Panc1 (cell line): ENCODE measurements around the gene DOCK1.

Source experiments
- POLR2AphosphoS5 ChIP-seq: IDR thresholded peaks from 2 replicates; pipeline ENCODE4 v1.6.1; 2012; ENCODE audit warnings: mild to moderate bottlenecking, low read depth, low read length, moderate library complexity
- SIN3A ChIP-seq: IDR thresholded peaks from 2 replicates; pipeline ENCODE4 v1.6.1; 2012; ENCODE audit warnings: low read depth, mild to moderate bottlenecking, low read length, moderate library complexity, borderline replicate concordance; ENCODE audit not compliant: insufficient read depth
- TCF7L2 ChIP-seq: IDR thresholded peaks from 2 replicates; pipeline ENCODE4 v1.6.1; 2011; ENCODE audit warnings: mild to moderate bottlenecking, low read depth, low read length, inconsistent platforms
- TF ChIP-seq, protein P1 (sequence below): fragments of 450-650 bp; IDR thresholded peaks from 2 replicates; pipeline ENCODE4 v1.5.1; 2017; ENCODE audit warnings: mild to moderate bottlenecking
- TF ChIP-seq, protein P2 (sequence below), 2 experiments: IDR thresholded peaks; 2 replicates each; pipeline ENCODE4 v1.6.1; 2011 to 2012; ENCODE audit warnings: low read depth in 2 of 2, control low read depth in 1 of 2, low read length in 1 of 2, mild to moderate bottlenecking in 1 of 2, moderate library complexity in 1 of 2; ENCODE audit not compliant: insufficient read depth in 1 of 2

DNA sequence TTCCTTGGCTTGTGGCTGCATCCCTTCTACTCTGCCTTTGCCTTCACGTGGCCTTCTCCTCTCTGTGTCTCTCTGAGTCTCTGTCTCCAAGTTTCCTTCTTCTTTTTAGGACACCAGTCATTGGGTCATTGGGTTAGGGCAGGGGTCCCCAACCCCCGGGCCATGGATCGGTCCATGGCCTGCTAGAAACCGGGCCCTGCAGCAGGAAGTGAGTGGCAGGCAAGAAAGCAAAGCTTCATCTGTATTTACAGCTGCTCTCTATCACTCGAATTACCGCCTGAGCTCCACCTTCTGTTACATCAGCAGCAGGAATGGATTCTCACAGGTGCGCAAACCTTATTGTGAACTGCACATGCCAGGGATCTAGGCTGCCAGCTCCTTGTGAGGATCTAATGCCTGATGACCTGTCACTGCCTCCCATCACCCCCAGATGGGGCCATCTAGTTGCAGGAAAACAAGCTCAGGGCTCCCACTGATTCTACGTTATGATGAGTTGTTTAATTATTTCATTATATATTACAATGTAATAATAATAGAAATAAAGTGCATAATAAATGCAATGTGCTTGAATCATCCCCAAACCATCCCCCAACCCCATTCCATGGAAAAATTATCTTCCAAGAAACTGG, 47.9 kb upstream of the DOCK1 start:
- no peak for TF ChIP-seq POLR2AphosphoS5
- TF ChIP-seq SIN3A = no peak
- TF ChIP-seq, protein P1, sequence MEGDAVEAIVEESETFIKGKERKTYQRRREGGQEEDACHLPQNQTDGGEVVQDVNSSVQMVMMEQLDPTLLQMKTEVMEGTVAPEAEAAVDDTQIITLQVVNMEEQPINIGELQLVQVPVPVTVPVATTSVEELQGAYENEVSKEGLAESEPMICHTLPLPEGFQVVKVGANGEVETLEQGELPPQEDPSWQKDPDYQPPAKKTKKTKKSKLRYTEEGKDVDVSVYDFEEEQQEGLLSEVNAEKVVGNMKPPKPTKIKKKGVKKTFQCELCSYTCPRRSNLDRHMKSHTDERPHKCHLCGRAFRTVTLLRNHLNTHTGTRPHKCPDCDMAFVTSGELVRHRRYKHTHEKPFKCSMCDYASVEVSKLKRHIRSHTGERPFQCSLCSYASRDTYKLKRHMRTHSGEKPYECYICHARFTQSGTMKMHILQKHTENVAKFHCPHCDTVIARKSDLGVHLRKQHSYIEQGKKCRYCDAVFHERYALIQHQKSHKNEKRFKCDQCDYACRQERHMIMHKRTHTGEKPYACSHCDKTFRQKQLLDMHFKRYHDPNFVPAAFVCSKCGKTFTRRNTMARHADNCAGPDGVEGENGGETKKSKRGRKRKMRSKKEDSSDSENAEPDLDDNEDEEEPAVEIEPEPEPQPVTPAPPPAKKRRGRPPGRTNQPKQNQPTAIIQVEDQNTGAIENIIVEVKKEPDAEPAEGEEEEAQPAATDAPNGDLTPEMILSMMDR = no peak
- TF ChIP-seq, protein P2, sequence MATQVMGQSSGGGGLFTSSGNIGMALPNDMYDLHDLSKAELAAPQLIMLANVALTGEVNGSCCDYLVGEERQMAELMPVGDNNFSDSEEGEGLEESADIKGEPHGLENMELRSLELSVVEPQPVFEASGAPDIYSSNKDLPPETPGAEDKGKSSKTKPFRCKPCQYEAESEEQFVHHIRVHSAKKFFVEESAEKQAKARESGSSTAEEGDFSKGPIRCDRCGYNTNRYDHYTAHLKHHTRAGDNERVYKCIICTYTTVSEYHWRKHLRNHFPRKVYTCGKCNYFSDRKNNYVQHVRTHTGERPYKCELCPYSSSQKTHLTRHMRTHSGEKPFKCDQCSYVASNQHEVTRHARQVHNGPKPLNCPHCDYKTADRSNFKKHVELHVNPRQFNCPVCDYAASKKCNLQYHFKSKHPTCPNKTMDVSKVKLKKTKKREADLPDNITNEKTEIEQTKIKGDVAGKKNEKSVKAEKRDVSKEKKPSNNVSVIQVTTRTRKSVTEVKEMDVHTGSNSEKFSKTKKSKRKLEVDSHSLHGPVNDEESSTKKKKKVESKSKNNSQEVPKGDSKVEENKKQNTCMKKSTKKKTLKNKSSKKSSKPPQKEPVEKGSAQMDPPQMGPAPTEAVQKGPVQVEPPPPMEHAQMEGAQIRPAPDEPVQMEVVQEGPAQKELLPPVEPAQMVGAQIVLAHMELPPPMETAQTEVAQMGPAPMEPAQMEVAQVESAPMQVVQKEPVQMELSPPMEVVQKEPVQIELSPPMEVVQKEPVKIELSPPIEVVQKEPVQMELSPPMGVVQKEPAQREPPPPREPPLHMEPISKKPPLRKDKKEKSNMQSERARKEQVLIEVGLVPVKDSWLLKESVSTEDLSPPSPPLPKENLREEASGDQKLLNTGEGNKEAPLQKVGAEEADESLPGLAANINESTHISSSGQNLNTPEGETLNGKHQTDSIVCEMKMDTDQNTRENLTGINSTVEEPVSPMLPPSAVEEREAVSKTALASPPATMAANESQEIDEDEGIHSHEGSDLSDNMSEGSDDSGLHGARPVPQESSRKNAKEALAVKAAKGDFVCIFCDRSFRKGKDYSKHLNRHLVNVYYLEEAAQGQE (IDR thresholded peaks at IDR 0.05; ENCODE audit: insufficient read depth in 1 of 2, low read depth in 2 of 2, low read length in 1 of 2) = no peak
- TF ChIP-seq TCF7L2 = no peak
